Inferior parietal cortex (tissue), 1 donor: ENCODE measurements around the gene TPI1.

Experiments
- DNase-seq: peaks from one replicate; pipeline ENCODE4 v3.0.0-alpha.2; 2016; ENCODE audit errors: extremely low spot score

Gene TPI1

GRCh38 chr12:6919588-6919987, 52.3 kb downstream of the TPI1 start:
- DNase-seq, result no peak
